GM13976 (cell line): ENCODE measurements around the gene CYP26A1.
A peak's percentile ranks its signal among the peaks of the same experiment; 100 is the strongest.

Source experiments
- DNase-seq: peaks from one replicate; pipeline ENCODE4 v3.0.0; 2012; ENCODE audit warnings: low spot score
- in situ Hi-C: fragments of 300-500 bp; cut with MboI; formaldehyde crosslinking; loops from one replicate; pipeline ENCODE4 v1.12.0; 2022; ENCODE audit warnings: low sequenced_read_pairs, mixed read lengths, inconsistent platforms; ENCODE audit not compliant: unreplicated experiment
- TF ChIP-seq, protein P1 (sequence below): IDR thresholded peaks from 2 replicates; pipeline ENCODE4 v1.5.1; 2012; ENCODE audit warnings: borderline replicate concordance, mild to moderate bottlenecking; ENCODE audit not compliant: insufficient read depth; ENCODE audit errors: extremely low read depth, missing control alignments, control extremely low read depth

The CYP26A1 gene

GRCh38 chr10:93072713-93073538 lies 767 bp upstream of the CYP26A1 start:
- TF ChIP-seq, protein P1, sequence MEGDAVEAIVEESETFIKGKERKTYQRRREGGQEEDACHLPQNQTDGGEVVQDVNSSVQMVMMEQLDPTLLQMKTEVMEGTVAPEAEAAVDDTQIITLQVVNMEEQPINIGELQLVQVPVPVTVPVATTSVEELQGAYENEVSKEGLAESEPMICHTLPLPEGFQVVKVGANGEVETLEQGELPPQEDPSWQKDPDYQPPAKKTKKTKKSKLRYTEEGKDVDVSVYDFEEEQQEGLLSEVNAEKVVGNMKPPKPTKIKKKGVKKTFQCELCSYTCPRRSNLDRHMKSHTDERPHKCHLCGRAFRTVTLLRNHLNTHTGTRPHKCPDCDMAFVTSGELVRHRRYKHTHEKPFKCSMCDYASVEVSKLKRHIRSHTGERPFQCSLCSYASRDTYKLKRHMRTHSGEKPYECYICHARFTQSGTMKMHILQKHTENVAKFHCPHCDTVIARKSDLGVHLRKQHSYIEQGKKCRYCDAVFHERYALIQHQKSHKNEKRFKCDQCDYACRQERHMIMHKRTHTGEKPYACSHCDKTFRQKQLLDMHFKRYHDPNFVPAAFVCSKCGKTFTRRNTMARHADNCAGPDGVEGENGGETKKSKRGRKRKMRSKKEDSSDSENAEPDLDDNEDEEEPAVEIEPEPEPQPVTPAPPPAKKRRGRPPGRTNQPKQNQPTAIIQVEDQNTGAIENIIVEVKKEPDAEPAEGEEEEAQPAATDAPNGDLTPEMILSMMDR: no peak
- in situ Hi-C loops: loop anchor here (10.0 kb wide), 2 partner anchors 222 to 282 kb away; no protein-coding TSS in a partner anchor
- peak; percentile 45 for DNase-seq

DNA sequence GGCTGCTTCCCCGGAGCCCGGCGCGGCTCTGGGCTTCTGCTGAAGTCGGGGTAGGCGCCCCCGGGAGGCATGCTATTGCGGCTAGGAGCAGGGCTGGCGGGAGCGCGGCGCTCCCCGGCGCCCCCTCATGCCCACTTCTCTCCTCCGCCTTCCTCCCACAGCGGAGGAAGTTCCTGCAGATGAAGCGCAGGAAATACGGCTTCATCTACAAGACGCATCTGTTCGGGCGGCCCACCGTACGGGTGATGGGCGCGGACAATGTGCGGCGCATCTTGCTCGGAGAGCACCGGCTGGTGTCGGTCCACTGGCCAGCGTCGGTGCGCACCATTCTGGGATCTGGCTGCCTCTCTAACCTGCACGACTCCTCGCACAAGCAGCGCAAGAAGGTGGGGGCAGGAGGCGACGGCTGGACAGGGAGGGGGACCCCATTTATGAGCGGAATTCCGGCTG lies 479 bp downstream of the CYP26A1 start:
- TF ChIP-seq, protein P1: no peak
- peak; percentile 42 for DNase-seq
- in situ Hi-C loops: loop anchor here (10.0 kb wide), 2 partner anchors 221 to 281 kb away; no protein-coding TSS in a partner anchor

DNA sequence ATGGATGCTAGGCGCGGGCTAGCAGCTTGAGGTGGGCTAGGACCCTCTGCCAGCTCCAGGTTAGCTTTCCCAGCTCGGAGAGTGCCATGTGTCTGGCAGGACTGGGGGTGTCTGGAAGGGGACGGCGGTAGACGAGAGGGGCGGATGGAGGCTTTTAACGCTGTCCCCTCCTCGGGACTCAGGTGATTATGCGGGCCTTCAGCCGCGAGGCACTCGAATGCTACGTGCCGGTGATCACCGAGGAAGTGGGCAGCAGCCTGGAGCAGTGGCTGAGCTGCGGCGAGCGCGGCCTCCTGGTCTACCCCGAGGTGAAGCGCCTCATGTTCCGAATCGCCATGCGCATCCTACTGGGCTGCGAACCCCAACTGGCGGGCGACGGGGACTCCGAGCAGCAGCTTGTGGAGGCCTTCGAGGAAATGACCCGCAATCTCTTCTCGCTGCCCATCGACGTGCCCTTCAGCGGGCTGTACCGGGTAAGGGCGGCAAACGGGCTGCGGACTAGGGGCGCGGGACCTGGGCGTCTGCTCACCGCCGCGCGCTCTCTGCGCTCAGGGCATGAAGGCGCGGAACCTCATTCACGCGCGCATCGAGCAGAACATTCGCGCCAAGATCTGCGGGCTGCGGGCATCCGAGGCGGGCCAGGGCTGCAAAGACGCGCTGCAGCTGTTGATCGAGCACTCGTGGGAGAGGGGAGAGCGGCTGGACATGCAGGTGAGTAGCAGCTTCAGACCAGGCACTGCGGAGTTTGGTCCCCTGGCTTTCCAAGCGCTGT lies 1.1 kb downstream of the CYP26A1 start:
- peak; percentile 46 for DNase-seq
- TF ChIP-seq, protein P1: no peak
- in situ Hi-C loops: loop anchor here (10.0 kb wide), 2 partner anchors 220 to 280 kb away; no protein-coding TSS in a partner anchor

DNA sequence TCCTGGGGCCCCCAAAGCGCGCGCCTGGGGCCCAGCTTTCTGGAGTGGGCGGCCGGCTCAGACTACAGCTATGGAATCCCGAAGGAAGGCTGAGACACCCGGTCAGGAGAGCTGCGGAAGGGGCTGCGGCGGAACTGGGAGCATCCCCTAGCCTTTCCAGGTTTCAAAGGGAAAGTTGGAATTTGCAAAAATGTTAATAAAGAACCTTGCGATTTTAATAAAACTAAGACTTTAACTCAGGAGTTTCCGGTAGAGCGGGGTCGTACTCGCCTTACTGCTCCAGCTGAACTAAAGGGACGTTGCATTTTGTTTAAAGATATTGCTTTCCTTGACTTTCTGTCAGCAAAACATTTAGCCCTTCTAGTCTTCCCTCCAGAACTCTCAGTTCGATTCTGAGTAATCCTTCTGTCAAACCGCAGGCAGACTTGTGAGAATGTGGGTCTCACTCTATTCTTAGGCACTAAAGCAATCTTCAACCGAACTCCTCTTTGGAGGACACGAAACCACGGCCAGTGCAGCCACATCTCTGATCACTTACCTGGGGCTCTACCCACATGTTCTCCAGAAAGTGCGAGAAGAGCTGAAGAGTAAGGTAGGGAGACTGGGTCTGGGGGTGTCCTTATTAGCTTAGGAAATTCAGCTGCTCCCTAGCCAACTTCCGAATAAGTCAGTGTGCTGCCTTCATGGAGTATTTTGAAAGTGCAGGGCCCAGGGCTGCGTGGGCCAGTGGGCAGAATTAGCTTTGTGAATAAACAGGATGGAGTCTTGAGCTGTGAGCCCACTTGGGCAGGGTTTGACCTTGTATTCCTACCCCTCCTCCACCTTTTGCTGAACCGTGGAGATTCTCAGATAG lies 1.9 kb downstream of the CYP26A1 start:
- TF ChIP-seq, protein P1: no peak
- in situ Hi-C loops: loop anchor here (10.0 kb wide), 2 partner anchors 219 to 279 kb away; no protein-coding TSS in a partner anchor
- DNase-seq: peak; percentile 45

DNA sequence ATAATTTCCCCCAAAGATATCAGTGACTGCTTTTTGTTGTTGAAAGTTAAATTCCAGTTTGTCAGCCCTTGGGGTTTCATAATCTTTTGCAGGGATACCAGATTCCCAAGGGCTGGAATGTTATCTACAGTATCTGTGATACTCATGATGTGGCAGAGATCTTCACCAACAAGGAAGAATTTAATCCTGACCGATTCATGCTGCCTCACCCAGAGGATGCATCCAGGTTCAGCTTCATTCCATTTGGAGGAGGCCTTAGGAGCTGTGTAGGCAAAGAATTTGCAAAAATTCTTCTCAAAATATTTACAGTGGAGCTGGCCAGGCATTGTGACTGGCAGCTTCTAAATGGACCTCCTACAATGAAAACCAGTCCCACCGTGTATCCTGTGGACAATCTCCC lies 3.2 kb downstream of the CYP26A1 start:
- TF ChIP-seq, protein P1: no peak
- in situ Hi-C loops: loop anchor here (10.0 kb wide), 2 partner anchors 218 to 278 kb away; no protein-coding TSS in a partner anchor
- no peak for DNase-seq
